ENCODE results near the gene FARS2.

DNA sequence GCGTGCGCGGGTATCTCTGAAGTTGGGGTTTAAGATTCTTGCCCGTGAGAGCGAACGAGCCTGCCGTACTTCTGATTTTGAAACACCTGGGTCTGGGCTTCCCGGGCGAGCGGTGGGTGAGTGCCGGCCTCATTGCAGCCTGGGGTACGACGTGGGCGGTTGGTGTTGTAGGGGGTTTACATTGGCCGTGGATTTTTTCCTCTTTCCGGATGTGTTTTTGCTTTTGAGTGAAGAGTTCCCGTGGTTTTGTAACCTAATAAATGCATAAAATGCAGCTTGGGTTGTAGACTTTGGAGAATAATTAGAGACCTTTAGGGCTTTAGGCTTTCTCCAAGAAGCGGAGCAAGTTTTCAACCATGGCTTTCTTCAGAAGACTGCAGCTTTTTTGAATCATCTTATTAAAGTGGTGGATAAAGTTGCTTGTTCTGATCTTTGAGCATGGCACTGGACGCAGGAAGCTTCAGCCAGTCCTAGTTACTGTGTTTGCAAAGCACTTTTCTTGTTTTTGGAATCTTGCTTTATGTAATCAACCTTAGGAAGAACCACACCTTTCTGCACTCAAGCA lies 314 bp downstream of the FARS2 start:
- TF ChIP-seq TAF1 (IDR thresholded peaks at IDR 0.05; ENCODE audit: borderline replicate concordance, low read depth, low read length) (0 out of 2 replicates have a peak, but pooled peaks have one; percentile 2), POLR2AphosphoS5 (IDR thresholded peaks at IDR 0.05; ENCODE audit: low read depth, low read length) (no peak; the same call in 1 of the 2 replicates), POLR2A (IDR thresholded peaks at IDR 0.05; ENCODE audit: low read depth, low read length) (no peak; the same call in 1 of the 2 replicates)
